Natural killer cell (primary cell): ENCODE measurements around the gene STK40. TPM values are rescaled to one million over a fixed set of nuclear protein-coding genes. Genes with fewer than 3 reads are reported as not detected.
A peak's percentile ranks its signal among the peaks of the same experiment; 100 is the strongest.

Source experiments
- ATAC-seq, 3 donors: fragments of 150-1000 bp in 2 of 3; fragments of 200-7000 bp in 1 of 3; cut with Tn5 transposase; 1 replicate in 1 of 3; 2 replicates in 2 of 3; pipeline ENCODE4 v1.10.0; 2021; ENCODE audit warnings: mild to moderate bottlenecking in 2 of 3, moderate library complexity in 2 of 3
- DNase-seq, 2 donors: peaks; one replicate each; pipeline versions ENCODE4 v3.0.0 to v3.0.0-alpha.2; 2013 to 2021; ENCODE audit warnings: mixed read lengths in 1 of 2
- H3K27ac ChIP-seq: one replicate; pipeline ENCODE4 v1.5.1; 2013; ENCODE audit warnings: mild to moderate bottlenecking, low read length
- H3K27me3 ChIP-seq: one replicate; pipeline ENCODE4 v1.6.1; 2013; ENCODE audit warnings: low read length; ENCODE audit not compliant: control insufficient read depth, insufficient read depth
- H3K36me3 ChIP-seq: one replicate; pipeline ENCODE4 v1.6.1; 2013; ENCODE audit warnings: low read length; ENCODE audit not compliant: control insufficient read depth, insufficient read depth
- H3K4me1 ChIP-seq: one replicate; pipeline ENCODE4 v1.6.1; 2013; ENCODE audit warnings: low read length; ENCODE audit not compliant: control insufficient read depth, insufficient read depth
- H3K4me3 ChIP-seq: one replicate; pipeline ENCODE4 v1.5.1; 2013; ENCODE audit warnings: low read length
- H3K9me3 ChIP-seq: one replicate; pipeline ENCODE4 v1.6.1; 2013; ENCODE audit warnings: low read length; ENCODE audit not compliant: control insufficient read depth, insufficient read depth
- H3K27ac Mint-ChIP-seq, 2 donors: one replicate each; pipeline ENCODE4 v1.8.0; 2022; ENCODE audit warnings: mild to moderate bottlenecking in 2 of 2, mixed read lengths in 2 of 2, moderate library complexity in 1 of 2
- H3K27me3 Mint-ChIP-seq, 2 donors: one replicate each; pipeline ENCODE4 v1.8.0; 2022; ENCODE audit warnings: low read depth in 2 of 2, mixed read lengths in 2 of 2
- H3K36me3 Mint-ChIP-seq: one replicate; pipeline ENCODE4 v1.8.0; 2022; ENCODE audit warnings: mixed read lengths
- H3K4me1 Mint-ChIP-seq, 2 donors: one replicate each; pipeline ENCODE4 v1.8.0; 2022; ENCODE audit warnings: mixed read lengths in 2 of 2
- H3K4me3 Mint-ChIP-seq: one replicate; pipeline ENCODE4 v1.8.0; 2022; ENCODE audit warnings: mild to moderate bottlenecking, moderate library complexity, mixed read lengths
- H3K9me3 Mint-ChIP-seq, 2 donors: one replicate each; pipeline ENCODE4 v1.8.0; 2022; ENCODE audit warnings: mixed read lengths in 2 of 2
- CTCF ChIP-seq: fragments of 200-600 bp; IDR thresholded peaks from one replicate; pipeline ENCODE4 v1.8.0; 2022; ENCODE audit warnings: antibody characterized with exemption
- WGBS: methylation state at CpG from one replicate; pipeline ENCODE4 v1.1.7; 2013; ENCODE audit warnings: missing lambda C conversion rate; ENCODE audit not compliant: insufficient coverage; 5-methylcytosine and 5-hydroxymethylcytosine counted together
- intact Hi-C: fragments of 100-400 bp; cut with micrococcal nuclease; formaldehyde crosslinking; loops from one replicate; pipeline ENCODE4 v1.14.2; 2022
- total RNA-seq, 4 donors: library from RNA; stranded (reverse); fragments of 120-200 nt in 1 of 4; gene quantifications; one replicate each; pipeline versions ENCODE4 v1.2.3 to v1.2.4, GENCODE V29; 2013 to 2022

Gene STK40
- total RNA-seq, 3 donors from 2014 or later (not counting 1 experiment from before 2014, with no cell fraction given), result 55.9 to 65.3 (median 59.8) TPM

- no peak overlapping the region for H3K4me3 ChIP-seq
- 86% methylated on average over 9 of the region's 9 CpGs for WGBS
- ATAC-seq (no peak), DNase-seq (no peak)
- Mint-ChIP-seq H3K4me1 (peaks cover 6 to 20% of the 10 kb centered on the region in 2 donors), H3K36me3 (no peaks in the 10 kb centered on the region), H3K9me3 (no peaks in the 10 kb centered on the region), H3K27me3 (peaks cover 0 to 7% of the 10 kb centered on the region in 2 donors), H3K4me3 (no peak overlapping the region), H3K27ac (no peak overlapping the region)
- H3K27ac ChIP-seq, result no peak overlapping the region
- H3K9me3 ChIP-seq, result no peaks in the 10 kb centered on the region
- intact Hi-C loops, result no loop called here
- no peaks in the 10 kb centered on the region for H3K36me3 ChIP-seq
- H3K4me1 ChIP-seq, result peaks cover 17% of the 10 kb centered on the region
- no peaks in the 10 kb centered on the region for H3K27me3 ChIP-seq
- no peak for TF ChIP-seq CTCF
Observed at GRCh38 chr1:36327421-36328087, 58.2 kb downstream of the STK40 start.

GRCh38 chr1:36326499-36326898 lies 59.2 kb downstream of the STK40 start:
- peaks cover 27% of the 10 kb centered on the region for H3K4me1 ChIP-seq
- peaks cover 6 to 26% of the 10 kb centered on the region in 2 donors for H3K4me1 Mint-ChIP-seq
- no peak overlapping the region for H3K27ac Mint-ChIP-seq
- H3K9me3 ChIP-seq, result no peaks in the 10 kb centered on the region
- 50% methylated on average over 6 of the region's 6 CpGs for WGBS
- H3K4me3 Mint-ChIP-seq, result no peak overlapping the region
- peaks cover 0 to 7% of the 10 kb centered on the region in 2 donors for H3K27me3 Mint-ChIP-seq
- no peaks in the 10 kb centered on the region for H3K9me3 Mint-ChIP-seq
- no peak overlapping the region for H3K4me3 ChIP-seq
- H3K36me3 ChIP-seq, result no peaks in the 10 kb centered on the region
- no peaks in the 10 kb centered on the region for H3K36me3 Mint-ChIP-seq
- intact Hi-C loops, result no loop called here
- TF ChIP-seq CTCF, result no peak
- H3K27me3 ChIP-seq, result no peaks in the 10 kb centered on the region
- H3K27ac ChIP-seq, result no peak overlapping the region
- DNase-seq (no peak), ATAC-seq (no peak)

GRCh38 chr1:36324353-36324703 lies 61.4 kb downstream of the STK40 start:
- intact Hi-C loops, result loop anchor here (5.0 kb wide), 1 partner anchor 43 kb away; no protein-coding TSS in a partner anchor
- Histone ChIP-seq H3K36me3 (no peaks in the 10 kb centered on the region), H3K4me1 (peaks cover 41% of the 10 kb centered on the region), H3K4me3 (no peak overlapping the region), H3K27me3 (no peaks in the 10 kb centered on the region), H3K27ac (no peak overlapping the region), H3K9me3 (no peaks in the 10 kb centered on the region)
- ATAC-seq, result no peak
- Mint-ChIP-seq H3K36me3 (no peaks in the 10 kb centered on the region), H3K4me3 (peak overlapping the region; percentile 85), H3K27ac (peak overlapping the region in 1 of 2 donors; percentile 57), H3K9me3 (no peaks in the 10 kb centered on the region), H3K4me1 (peaks cover 6 to 35% of the 10 kb centered on the region in 2 donors), H3K27me3 (peaks cover 0 to 7% of the 10 kb centered on the region in 2 donors)
- WGBS, result 37% methylated on average over 4 of the region's 9 CpGs
- no peak for DNase-seq
- TF ChIP-seq CTCF, result no peak
